HCT116 (cell line): ENCODE data around the gene UTS2R. TPM values are rescaled to one million over a fixed set of nuclear protein-coding genes. Genes with fewer than 3 reads are reported as not detected.

ENCODE experiments used
- ATAC-seq: fragments of 200-7000 bp; cut with Tn5 transposase; 2 replicates; pipeline ENCODE4 v1.9.1; 2020; ENCODE audit warnings: mild to moderate bottlenecking, moderate library complexity
- BruUV-seq: library from RNA; stranded (reverse); fragments of 400-500 nt; replicated peaks from 2 replicates; lab custom pipeline; 2021; lab: Mats Ljungman, UMichigan
- CTCF ChIA-PET: fragments of 300-600 bp; sonication (Branson Sonifier 250); formaldehyde crosslinking; loops from one replicate; lab custom pipeline; 2021; ENCODE audit warnings: antibody characterized with exemption; lab: Charles Lee
- POLR2A ChIA-PET: fragments of 300-600, 350-600 bp; sonication (Branson Sonifier 250); formaldehyde crosslinking; loops from one replicate; lab custom pipeline; 2021; ENCODE audit warnings: antibody characterized with exemption; lab: Charles Lee
- RAD21 ChIA-PET, 2 experiments: fragments of 300-600 bp; sonication (Branson Sonifier 250); formaldehyde crosslinking; loops; one replicate each; lab custom pipeline; 2023; ENCODE audit warnings: low total read pairs in 2 of 2; ENCODE audit not compliant: uncharacterized antibody in 2 of 2, unreplicated experiment in 2 of 2, low non-redundant PET in 1 of 2; lab: Charles Lee
- DNase-seq: peaks from one replicate; pipeline ENCODE4 v3.0.0-alpha.2; 2010; ENCODE audit warnings: low read depth, low spot score
- H2AFZ ChIP-seq: fragments of 200-600 bp; shearing (Covaris generic), sonication (generic); 2 replicates; pipeline ENCODE4 v1.6.1; 2017; ENCODE audit warnings: low read depth, mixed run types, mixed read lengths, antibody characterized with exemption, low read length; ENCODE audit not compliant: poor library complexity, severe bottlenecking
- H3K27ac ChIP-seq: 2 replicates; pipeline ENCODE4 v1.5.1; 2012; ENCODE audit warnings: low read depth, low read length
- H3K27me3 ChIP-seq: fragments of 200-600 bp; sonication (generic); 2 replicates; pipeline ENCODE4 v1.6.1; 2016; ENCODE audit warnings: mixed run types, low read length, mixed read lengths; ENCODE audit not compliant: insufficient read depth
- H3K36me3 ChIP-seq, 2 experiments: fragments of 200-500 bp in 1 of 2; fragments of 200-600 bp in 1 of 2; sonication (Bioruptor generic) in 1 of 2; sonication (generic) in 1 of 2; 2 replicates each; pipeline versions ENCODE4 v1.5.1 to v1.6.1; 2014 to 2016; ENCODE audit warnings: low read length in 2 of 2, inconsistent platforms in 1 of 2, mixed read lengths in 1 of 2, mixed run types in 1 of 2; ENCODE audit not compliant: insufficient read depth in 2 of 2, control insufficient read depth in 1 of 2
- H3K4me1 ChIP-seq, 2 experiments: fragments of 200-600 bp in 1 of 2; sonication (generic) in 1 of 2; 2 replicates each; pipeline versions ENCODE4 v1.5.1 to v1.6.1; 2012 to 2017; ENCODE audit warnings: low read length in 2 of 2, inconsistent platforms in 1 of 2, mild to moderate bottlenecking in 1 of 2, mixed read lengths in 1 of 2, mixed run types in 1 of 2, moderate library complexity in 1 of 2; ENCODE audit not compliant: insufficient read depth in 2 of 2, control insufficient read depth in 1 of 2
- H3K4me2 ChIP-seq: fragments of 200-600 bp; sonication (generic); 2 replicates; pipeline ENCODE4 v1.6.1; 2017; ENCODE audit warnings: mixed run types, low read length, mixed read lengths
- H3K4me3 ChIP-seq, 2 experiments: fragments of 200-600 bp in 1 of 2; sonication (generic) in 1 of 2; replicated peaks in 1 of 2; 2 replicates each; pipeline ENCODE4 v1.5.1; 2011 to 2016; ENCODE audit warnings: low read length in 2 of 2, control low read depth in 1 of 2, low read depth in 1 of 2, mild to moderate bottlenecking in 1 of 2, mixed read lengths in 1 of 2, mixed run types in 1 of 2
- H3K79me2 ChIP-seq: fragments of 200-600 bp; sonication (generic); 2 replicates; pipeline ENCODE4 v1.6.1; 2017; ENCODE audit warnings: mild to moderate bottlenecking, mixed run types, low read length, moderate library complexity, mixed read lengths; ENCODE audit not compliant: insufficient read depth
- H3K9ac ChIP-seq: fragments of 200-600 bp; sonication (generic); 2 replicates; pipeline ENCODE4 v1.6.1; 2016; ENCODE audit warnings: low read length, mixed read lengths
- H3K9me2 ChIP-seq: fragments of 200-600 bp; sonication (generic), shearing (Covaris generic); 2 replicates; pipeline ENCODE4 v1.6.1; 2017; ENCODE audit warnings: mixed run types, mild to moderate bottlenecking, moderate library complexity; ENCODE audit not compliant: insufficient read depth
- H3K9me3 ChIP-seq, 2 experiments: fragments of 200-500 bp in 1 of 2; fragments of 200-600 bp in 1 of 2; sonication (Bioruptor generic) in 1 of 2; sonication (generic) in 1 of 2; 2 replicates each; pipeline ENCODE4 v1.6.1; 2014 to 2017; ENCODE audit warnings: low read length in 2 of 2, mixed read lengths in 2 of 2, inconsistent platforms in 1 of 2, low read depth in 1 of 2, mild to moderate bottlenecking in 1 of 2, mixed run types in 1 of 2, moderate library complexity in 1 of 2; ENCODE audit not compliant: control insufficient read depth in 1 of 2, insufficient read depth in 1 of 2
- H4K20me1 ChIP-seq: fragments of 200-600 bp; sonication (generic), shearing (Covaris generic); 2 replicates; pipeline ENCODE4 v1.6.1; 2017; ENCODE audit warnings: mixed run types, mild to moderate bottlenecking, moderate library complexity; ENCODE audit not compliant: insufficient read depth
- EZH2phosphoT487 ChIP-seq: fragments of 200-600 bp; IDR thresholded peaks from 2 replicates; pipeline ENCODE4 v1.6.1; 2018; ENCODE audit warnings: antibody characterized with exemption, borderline replicate concordance
- JUND ChIP-seq: IDR thresholded peaks from 2 replicates; pipeline ENCODE4 v1.6.1; 2012
- SIN3A ChIP-seq: IDR thresholded peaks from 2 replicates; pipeline ENCODE4 v1.6.1; 2012; ENCODE audit warnings: low read depth
- SRF ChIP-seq: IDR thresholded peaks from 2 replicates; pipeline ENCODE4 v1.6.1; 2012; ENCODE audit warnings: low read depth
- TCF7L2 ChIP-seq: IDR thresholded peaks from 2 replicates; pipeline ENCODE4 v1.7.0; 2011; ENCODE audit warnings: borderline replicate concordance, inconsistent platforms; ENCODE audit not compliant: insufficient read depth, insufficient read length; ENCODE audit errors: extremely low read depth
- YY1 ChIP-seq: IDR thresholded peaks from 2 replicates; pipeline ENCODE4 v1.6.1; 2011; ENCODE audit warnings: low read length, low read depth, moderate library complexity, mild to moderate bottlenecking; ENCODE audit not compliant: insufficient replicate concordance; ENCODE audit errors: extremely low read depth
- intact Hi-C: fragments of 100-400 bp; cut with micrococcal nuclease; formaldehyde crosslinking; loops from 2 replicates; pipeline ENCODE4 v1.10.0; 2022
- total RNA-seq: library from RNA; stranded (reverse); gene quantifications from one replicate; pipeline ENCODE4 v1.2.1, GENCODE V29; 2021; ENCODE audit not compliant: unreplicated experiment
- TF ChIP-seq, protein P1 (sequence below): IDR thresholded peaks from 2 replicates; pipeline ENCODE4 v1.6.1; 2011; ENCODE audit warnings: mild to moderate bottlenecking, low read length, moderate library complexity; ENCODE audit not compliant: insufficient replicate concordance; ENCODE audit errors: extremely low read depth
- TF ChIP-seq, protein P2 (sequence below): IDR thresholded peaks from 2 replicates; pipeline ENCODE4 v1.6.1; 2012

UTS2R gene
- total RNA-seq, 1 experiment from 2014 or later, result not detected

DNA sequence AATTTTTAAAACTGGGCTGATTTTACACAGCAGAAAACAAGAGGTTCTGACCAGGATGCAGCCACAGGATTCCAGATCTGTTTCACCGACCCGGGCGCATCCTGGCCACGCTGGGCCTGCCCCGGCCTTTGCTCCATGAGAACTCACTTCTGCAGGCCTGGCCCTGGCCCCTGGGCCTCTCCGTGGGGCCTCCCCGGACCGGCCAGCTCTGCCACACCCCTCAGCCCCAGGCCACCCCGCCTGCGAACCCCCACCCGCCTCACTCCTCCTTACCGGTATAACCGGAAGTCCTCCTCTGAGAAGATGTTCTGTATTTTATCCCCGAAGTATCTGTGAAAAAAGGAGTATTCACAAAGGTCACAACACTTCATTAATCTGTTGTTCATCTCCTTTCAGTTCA is 33.5 kb downstream of the UTS2R start (continued):
- TF ChIP-seq YY1 (no peak), SIN3A (no peak), SRF (no peak), EZH2phosphoT487 (no peak), JUND (no peak), TCF7L2 (no peak)
- TF ChIP-seq, protein P1, sequence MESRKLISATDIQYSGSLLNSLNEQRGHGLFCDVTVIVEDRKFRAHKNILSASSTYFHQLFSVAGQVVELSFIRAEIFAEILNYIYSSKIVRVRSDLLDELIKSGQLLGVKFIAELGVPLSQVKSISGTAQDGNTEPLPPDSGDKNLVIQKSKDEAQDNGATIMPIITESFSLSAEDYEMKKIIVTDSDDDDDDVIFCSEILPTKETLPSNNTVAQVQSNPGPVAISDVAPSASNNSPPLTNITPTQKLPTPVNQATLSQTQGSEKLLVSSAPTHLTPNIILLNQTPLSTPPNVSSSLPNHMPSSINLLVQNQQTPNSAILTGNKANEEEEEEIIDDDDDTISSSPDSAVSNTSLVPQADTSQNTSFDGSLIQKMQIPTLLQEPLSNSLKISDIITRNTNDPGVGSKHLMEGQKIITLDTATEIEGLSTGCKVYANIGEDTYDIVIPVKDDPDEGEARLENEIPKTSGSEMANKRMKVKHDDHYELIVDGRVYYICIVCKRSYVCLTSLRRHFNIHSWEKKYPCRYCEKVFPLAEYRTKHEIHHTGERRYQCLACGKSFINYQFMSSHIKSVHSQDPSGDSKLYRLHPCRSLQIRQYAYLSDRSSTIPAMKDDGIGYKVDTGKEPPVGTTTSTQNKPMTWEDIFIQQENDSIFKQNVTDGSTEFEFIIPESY, result no peak
- TF ChIP-seq, protein P2, sequence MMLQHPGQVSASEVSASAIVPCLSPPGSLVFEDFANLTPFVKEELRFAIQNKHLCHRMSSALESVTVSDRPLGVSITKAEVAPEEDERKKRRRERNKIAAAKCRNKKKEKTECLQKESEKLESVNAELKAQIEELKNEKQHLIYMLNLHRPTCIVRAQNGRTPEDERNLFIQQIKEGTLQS, result no peak

DNA sequence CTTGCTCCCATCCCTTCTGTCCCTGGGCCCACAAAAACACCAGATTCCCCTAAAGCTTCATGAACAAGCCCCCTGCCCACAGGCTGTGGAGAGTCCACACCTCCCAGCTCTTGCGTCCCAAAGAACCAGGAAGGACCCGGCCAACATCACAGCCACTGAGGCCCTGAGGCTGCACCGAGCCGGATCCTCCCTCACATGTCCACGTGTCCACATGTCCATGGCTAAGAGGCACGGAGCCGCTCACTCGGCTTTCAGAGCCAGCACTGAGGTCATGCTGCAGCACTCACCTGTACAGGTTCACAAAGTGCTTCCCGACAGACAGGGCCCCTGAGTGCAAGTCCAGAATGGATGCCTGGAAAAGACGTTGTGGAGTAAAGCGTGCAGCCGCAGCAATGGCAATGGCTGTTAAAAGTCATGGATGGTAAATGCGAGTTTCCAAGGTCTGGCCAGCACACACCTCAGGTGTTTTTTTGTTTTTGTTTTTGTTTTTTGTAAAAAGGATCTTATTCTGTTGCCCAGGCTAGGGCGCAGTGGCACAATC is 34.6 kb downstream of the UTS2R start:
- RAD21 ChIA-PET, result no interaction called here
- H3K4me1 ChIP-seq, result peaks cover 14 to 17% of the 10 kb centered on the region in 2 experiments
- no peak for TF ChIP-seq JUND
- TF ChIP-seq, all 23 proteins: peak for 0
- POLR2A ChIA-PET, result no interaction called here
- no peaks in the 10 kb centered on the region for H4K20me1 ChIP-seq
- H3K36me3 ChIP-seq, result peaks cover 9 to 10% of the 10 kb centered on the region in 2 experiments; a peak in 2 of 4 replicates
- intact Hi-C loops, result no loop called here
- CTCF ChIA-PET, result no interaction called here
- no peak overlapping the region for H2AFZ ChIP-seq
- H3K4me3 ChIP-seq, result no peak overlapping the region
- H3K4me2 ChIP-seq, result no peak overlapping the region
- no peaks in the 10 kb centered on the region for H3K9me3 ChIP-seq
- ATAC-seq, result no peak
- no peak overlapping the region for H3K27ac ChIP-seq
- no peaks in the 10 kb centered on the region for H3K79me2 ChIP-seq
- H3K9ac ChIP-seq, result no peak overlapping the region
- H3K27me3 ChIP-seq, result no peaks in the 10 kb centered on the region
- no TSS peak for BruUV-seq
- no peak for DNase-seq
- no peaks in the 10 kb centered on the region for H3K9me2 ChIP-seq
